Loucy (cell line): ENCODE measurements around the gene MFAP5.

Source experiments
- EZH2phosphoT487 ChIP-seq: fragments of 200-600 bp; IDR thresholded peaks from 2 replicates; pipeline ENCODE4 v1.6.1; 2018; ENCODE audit warnings: antibody characterized with exemption, mild to moderate bottlenecking, moderate library complexity, borderline replicate concordance
- TF ChIP-seq, protein P1 (sequence below): fragments of 200-600 bp; sonication (generic); conservative IDR thresholded peaks from 2 replicates; pipeline ENCODE4 v1.5.1; 2014; ENCODE audit warnings: mild to moderate bottlenecking, antibody characterized with exemption, low read length

DNA sequence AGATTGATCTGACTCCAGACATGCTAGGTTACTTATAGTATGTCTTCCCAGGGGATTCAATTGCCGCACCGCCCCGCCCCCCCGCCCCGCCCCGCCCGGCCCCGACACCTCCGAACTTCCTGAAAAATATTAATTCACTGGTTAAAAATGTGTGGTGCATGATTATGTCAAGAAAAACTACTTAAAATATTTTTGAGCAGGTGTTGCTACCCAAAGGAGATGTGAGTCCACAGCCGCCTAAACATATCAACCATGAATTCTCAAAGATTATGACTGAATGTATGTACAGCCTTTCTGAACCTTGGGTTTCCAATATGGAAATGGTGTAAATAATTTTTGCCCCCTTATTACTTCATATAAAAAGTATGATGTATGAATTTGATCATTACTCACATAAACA is 32.5 kb upstream of the MFAP5 start:
- TF ChIP-seq, protein P1, sequence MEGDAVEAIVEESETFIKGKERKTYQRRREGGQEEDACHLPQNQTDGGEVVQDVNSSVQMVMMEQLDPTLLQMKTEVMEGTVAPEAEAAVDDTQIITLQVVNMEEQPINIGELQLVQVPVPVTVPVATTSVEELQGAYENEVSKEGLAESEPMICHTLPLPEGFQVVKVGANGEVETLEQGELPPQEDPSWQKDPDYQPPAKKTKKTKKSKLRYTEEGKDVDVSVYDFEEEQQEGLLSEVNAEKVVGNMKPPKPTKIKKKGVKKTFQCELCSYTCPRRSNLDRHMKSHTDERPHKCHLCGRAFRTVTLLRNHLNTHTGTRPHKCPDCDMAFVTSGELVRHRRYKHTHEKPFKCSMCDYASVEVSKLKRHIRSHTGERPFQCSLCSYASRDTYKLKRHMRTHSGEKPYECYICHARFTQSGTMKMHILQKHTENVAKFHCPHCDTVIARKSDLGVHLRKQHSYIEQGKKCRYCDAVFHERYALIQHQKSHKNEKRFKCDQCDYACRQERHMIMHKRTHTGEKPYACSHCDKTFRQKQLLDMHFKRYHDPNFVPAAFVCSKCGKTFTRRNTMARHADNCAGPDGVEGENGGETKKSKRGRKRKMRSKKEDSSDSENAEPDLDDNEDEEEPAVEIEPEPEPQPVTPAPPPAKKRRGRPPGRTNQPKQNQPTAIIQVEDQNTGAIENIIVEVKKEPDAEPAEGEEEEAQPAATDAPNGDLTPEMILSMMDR = no peak
- no peak for TF ChIP-seq EZH2phosphoT487
